Adipose tissue (tissue), 3 donors: ENCODE results near the gene ADGRV1. TPM values are rescaled to one million over a fixed set of nuclear protein-coding genes. Genes with fewer than 3 reads are reported as not detected.
"Not testable (repeated sequence)": the region's sequence is repeated elsewhere in the genome, so short reads cannot be mapped to it uniquely, and the experiment has no call there.

ENCODE experiments used
- H3K27ac ChIP-seq: one replicate; pipeline ENCODE4 v1.5.1; 2013; ENCODE audit warnings: low read depth, low read length
- WGBS, 3 donors: extraction: QIAGEN DNeasy Blood & Tissue Kit; methylation state at CpG; one replicate each; pipeline ENCODE4 v1.1.7; 2013; 5-methylcytosine and 5-hydroxymethylcytosine counted together
- polyA plus RNA-seq, 3 donors: library from polyadenylated mRNA; stranded (reverse); fragments of 200-250 nt; gene quantifications; one replicate each; pipeline ENCODE4 v1.2.3, GENCODE V29; 2013
- donor health status: healthy with polysubstance abuse.
- donor health status: Bipolar disorder and iron deficiency.
- donor health status: healthy.

ADGRV1 gene
- polyA plus RNA-seq, 3 donors, result 0.33 to 1.6 (median 0.34) TPM

- H3K27ac ChIP-seq, result not testable (repeated sequence)
- WGBS, 3 donors, result 97 to 100% (median 100%) methylated on average over 1 of the region's 1 CpG
These were observed 454.3 kb downstream of the ADGRV1 start for GRCh38 chr5:91012867-91013266.

GRCh38 chr5:91016322-91016721 is 457.7 kb downstream of the ADGRV1 start:
- H3K27ac ChIP-seq, result no peak overlapping the region
- 97 to 100% (median 98%) methylated on average over 1 of the region's 1 CpG for WGBS, 3 donors

GRCh38 chr5:91016954-91017700 is 458.5 kb downstream of the ADGRV1 start:
- H3K27ac ChIP-seq, result no peak overlapping the region
- WGBS, 3 donors, result 60 to 81% (median 62%) methylated on average over 4 of the region's 4 CpGs

GRCh38 chr5:91018200-91018599 is 459.6 kb downstream of the ADGRV1 start:
- H3K27ac ChIP-seq, result no peak overlapping the region
- 54 to 76% (median 69%) methylated on average over 1 of the region's 1 CpG for WGBS, 3 donors

- 50 to 97% (median 72%) methylated on average over 4 of the region's 4 CpGs for WGBS, 3 donors
- H3K27ac ChIP-seq, result no peak overlapping the region
These were observed 460.2 kb downstream of the ADGRV1 start for GRCh38 chr5:91018712-91019371.

GRCh38 chr5:91020065-91020800 is 461.6 kb downstream of the ADGRV1 start:
- H3K27ac ChIP-seq, result no peak overlapping the region
- WGBS, 3 donors, result 93 to 96% (median 94%) methylated on average over 6 of the region's 6 CpGs

GRCh38 chr5:91022518-91022917 is 463.9 kb downstream of the ADGRV1 start:
- no peak overlapping the region for H3K27ac ChIP-seq
- 45 to 54% (median 48%) methylated on average over 2 of the region's 2 CpGs for WGBS, 3 donors

- 58 to 77% (median 69%) methylated on average over 2 of the region's 2 CpGs for WGBS, 3 donors
These were observed 465.6 kb downstream of the ADGRV1 start for GRCh38 chr5:91024206-91024605.

GRCh38 chr5:91024727-91025126 is 466.1 kb downstream of the ADGRV1 start:
- WGBS, 3 donors, result 61 to 77% (median 66%) methylated on average over 6 of the region's 6 CpGs
- H3K27ac ChIP-seq, result no peak overlapping the region

More at GRCh38 chr5:91024206-91024605, 465.6 kb downstream of the ADGRV1 start:
- no peak overlapping the region for H3K27ac ChIP-seq

GRCh38 chr5:91025449-91025848 is 466.9 kb downstream of the ADGRV1 start:
- H3K27ac ChIP-seq, result no peak overlapping the region
- 83 to 96% (median 92%) methylated on average over 3 of the region's 3 CpGs for WGBS, 3 donors

- WGBS, 3 donors, result 90 to 92% (median 92%) methylated on average over 2 of the region's 2 CpGs
- no peak overlapping the region for H3K27ac ChIP-seq
These were observed 467.4 kb downstream of the ADGRV1 start for GRCh38 chr5:91025956-91026355.

- WGBS, 3 donors, result 65 to 94% (median 90%) methylated on average over 4 of the region's 4 CpGs
- H3K27ac ChIP-seq, result no peak overlapping the region
These were observed 467.9 kb downstream of the ADGRV1 start for GRCh38 chr5:91026466-91026865.

- no peak overlapping the region for H3K27ac ChIP-seq
- 44 to 88% (median 83%) methylated on average over 1 of the region's 1 CpG for WGBS, 3 donors
These were observed 469.0 kb downstream of the ADGRV1 start for GRCh38 chr5:91027405-91028139.

GRCh38 chr5:91028499-91028956 is 469.9 kb downstream of the ADGRV1 start:
- H3K27ac ChIP-seq, result no peak overlapping the region
- WGBS, 3 donors, result 62 to 80% (median 62%) methylated on average over 2 of the region's 2 CpGs

GRCh38 chr5:91030521-91031401 is 472.2 kb downstream of the ADGRV1 start:
- WGBS, 3 donors, result 81 to 83% (median 83%) methylated on average over 6 of the region's 6 CpGs
- no peak overlapping the region for H3K27ac ChIP-seq

GRCh38 chr5:91031402-91031752 is 472.8 kb downstream of the ADGRV1 start:
- WGBS, 3 donors, result 92 to 98% (median 96%) methylated on average over 1 of the region's 1 CpG
- H3K27ac ChIP-seq, result no peak overlapping the region

GRCh38 chr5:91032125-91032524 is 473.5 kb downstream of the ADGRV1 start:
- no peak overlapping the region for H3K27ac ChIP-seq
- WGBS, 3 donors, result 89 to 94% (median 90%) methylated on average over 5 of the region's 5 CpGs

- WGBS, 3 donors, result 79 to 88% (median 88%) methylated on average over 1 of the region's 1 CpG
- H3K27ac ChIP-seq, result no peak overlapping the region
These were observed 474.8 kb downstream of the ADGRV1 start for GRCh38 chr5:91033370-91033769.
